ENCODE data around the gene TEKT1.

TEKT1 gene

GRCh38 chr17:6749519-6749918, 82.0 kb downstream of the TEKT1 start:
- DNase-seq (ENCODE audit: insufficient read length, low spot score) (no peak), FAIRE-seq (no peak)
- TF ChIP-seq POLR2A (IDR thresholded peaks at IDR 0.05; ENCODE audit: low read depth, low read length): no peak
- no peak for TF ChIP-seq PAX5 (IDR thresholded peaks at IDR 0.05; ENCODE audit: insufficient read depth, low read length, severe bottlenecking)
- TF ChIP-seq SPI1 (IDR thresholded peaks at IDR 0.05; ENCODE audit: low read depth, low read length): no peak
- TF ChIP-seq TAF1 (IDR thresholded peaks at IDR 0.05; ENCODE audit: low read depth, low read length): no peak
- no peak for TF ChIP-seq POLR2AphosphoS5 (IDR thresholded peaks at IDR 0.05; ENCODE audit: low read depth, low read length)
- no peak for TF ChIP-seq POU2F2 (IDR thresholded peaks at IDR 0.05; ENCODE audit: low read depth, low read length)

- FAIRE-seq (no peak), DNase-seq (ENCODE audit: insufficient read length, low spot score) (no peak)
- TF ChIP-seq SPI1 (IDR thresholded peaks at IDR 0.05; ENCODE audit: low read depth, low read length): no peak
- TF ChIP-seq POU2F2 (IDR thresholded peaks at IDR 0.05; ENCODE audit: low read depth, low read length): no peak
- TF ChIP-seq TAF1 (IDR thresholded peaks at IDR 0.05; ENCODE audit: low read depth, low read length): no peak
- no peak for TF ChIP-seq POLR2A (IDR thresholded peaks at IDR 0.05; ENCODE audit: low read depth, low read length)
- TF ChIP-seq PAX5 (IDR thresholded peaks at IDR 0.05; ENCODE audit: insufficient read depth, low read length, severe bottlenecking): no peak
- no peak for TF ChIP-seq POLR2AphosphoS5 (IDR thresholded peaks at IDR 0.05; ENCODE audit: low read depth, low read length)
These were observed 82.9 kb downstream of the TEKT1 start for GRCh38 chr17:6748617-6749016.

Data from GM12891 (cell line).